BJ (cell line): ENCODE results near the gene DDX41. TPM values are rescaled to one million over a fixed set of nuclear protein-coding genes. Genes with fewer than 3 reads are reported as not detected.

Experiments used
- CTCF ChIA-PET: fragments of 350-600 bp; formaldehyde crosslinking; extraction: SDS; loops from one replicate; lab custom pipeline; 2021; ENCODE audit warnings: antibody characterized with exemption, inconsistent platforms; lab: Yijun Ruan, JAX
- POLR2A ChIA-PET: fragments of 300-600 bp; sonication (Branson Sonifier 250); formaldehyde crosslinking; extraction: SDS; loops from one replicate; lab custom pipeline; 2021; ENCODE audit warnings: antibody characterized with exemption; lab: Charles Lee
- DNase-seq: peaks from one replicate; pipeline ENCODE4 v3.0.0-alpha.2; 2011; ENCODE audit warnings: low read depth
- H3K27me3 ChIP-seq: 2 replicates; pipeline ENCODE4 v1.6.0; 2011; ENCODE audit warnings: low read length; ENCODE audit not compliant: control insufficient read depth, insufficient read depth
- H3K36me3 ChIP-seq: 2 replicates; pipeline ENCODE4 v1.5.1; 2011; ENCODE audit warnings: low read length; ENCODE audit not compliant: control insufficient read depth, insufficient read depth
- H3K4me3 ChIP-seq: 2 replicates; pipeline ENCODE4 v1.5.1; 2011; ENCODE audit warnings: low read depth, mild to moderate bottlenecking, control low read depth, low read length
- polyA plus RNA-seq: library from polyadenylated mRNA; depleted of rRNA; stranded (reverse); fragments of >200 nt; gene quantifications from 2 replicates; pipeline ENCODE4 v1.2.3, GENCODE V29; 2011
- TF ChIP-seq, protein P1 (sequence below): IDR thresholded peaks from 2 replicates; pipeline ENCODE4 v1.5.1; 2011; ENCODE audit warnings: low read depth, mild to moderate bottlenecking, control low read depth, inconsistent platforms, low read length, moderate library complexity; ENCODE audit not compliant: insufficient read depth

The DDX41 gene
- polyA plus RNA-seq, 1 experiment = 144 TPM

DNA sequence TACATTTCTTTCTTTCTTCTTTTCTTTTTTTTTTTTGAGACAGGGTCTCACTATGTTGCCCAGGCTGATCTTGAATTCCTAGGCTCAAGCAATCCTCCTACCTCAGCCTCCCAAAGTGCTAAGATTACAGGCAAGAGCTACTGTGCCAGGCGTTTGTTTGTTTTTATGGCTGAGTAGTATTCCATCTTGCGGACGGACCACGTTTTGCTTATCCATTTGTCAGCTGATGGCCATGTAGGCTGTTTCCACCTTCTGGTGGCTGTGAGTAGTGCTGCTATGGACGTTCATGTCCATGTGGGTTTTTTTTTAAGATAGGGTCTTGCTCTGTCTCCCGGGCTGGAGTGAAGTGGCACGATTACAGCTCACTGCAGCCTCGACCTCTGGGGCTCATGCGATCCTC, 9.6 kb downstream of the DDX41 start:
- ChIA-PET CTCF (interaction anchor here (0.6 to 1.5 kb wide), 5 partner anchors 9 to 373 kb away, joined by 3 to 5 read pairs (median 4); no protein-coding TSS in a partner anchor), POLR2A (interaction anchor here (0.5 kb wide), 1 partner anchor 493 kb away, joined by 6 read pairs; no protein-coding TSS in a partner anchor)
- H3K4me3 ChIP-seq = no peak overlapping the region
- TF ChIP-seq, protein P1, sequence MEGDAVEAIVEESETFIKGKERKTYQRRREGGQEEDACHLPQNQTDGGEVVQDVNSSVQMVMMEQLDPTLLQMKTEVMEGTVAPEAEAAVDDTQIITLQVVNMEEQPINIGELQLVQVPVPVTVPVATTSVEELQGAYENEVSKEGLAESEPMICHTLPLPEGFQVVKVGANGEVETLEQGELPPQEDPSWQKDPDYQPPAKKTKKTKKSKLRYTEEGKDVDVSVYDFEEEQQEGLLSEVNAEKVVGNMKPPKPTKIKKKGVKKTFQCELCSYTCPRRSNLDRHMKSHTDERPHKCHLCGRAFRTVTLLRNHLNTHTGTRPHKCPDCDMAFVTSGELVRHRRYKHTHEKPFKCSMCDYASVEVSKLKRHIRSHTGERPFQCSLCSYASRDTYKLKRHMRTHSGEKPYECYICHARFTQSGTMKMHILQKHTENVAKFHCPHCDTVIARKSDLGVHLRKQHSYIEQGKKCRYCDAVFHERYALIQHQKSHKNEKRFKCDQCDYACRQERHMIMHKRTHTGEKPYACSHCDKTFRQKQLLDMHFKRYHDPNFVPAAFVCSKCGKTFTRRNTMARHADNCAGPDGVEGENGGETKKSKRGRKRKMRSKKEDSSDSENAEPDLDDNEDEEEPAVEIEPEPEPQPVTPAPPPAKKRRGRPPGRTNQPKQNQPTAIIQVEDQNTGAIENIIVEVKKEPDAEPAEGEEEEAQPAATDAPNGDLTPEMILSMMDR = 0 out of 2 replicates have a peak, but pooled peaks have one; percentile 21
- no peak for DNase-seq
- H3K36me3 ChIP-seq = peaks cover 18% of the 10 kb centered on the region
- H3K27me3 ChIP-seq = no peaks in the 10 kb centered on the region

DNA sequence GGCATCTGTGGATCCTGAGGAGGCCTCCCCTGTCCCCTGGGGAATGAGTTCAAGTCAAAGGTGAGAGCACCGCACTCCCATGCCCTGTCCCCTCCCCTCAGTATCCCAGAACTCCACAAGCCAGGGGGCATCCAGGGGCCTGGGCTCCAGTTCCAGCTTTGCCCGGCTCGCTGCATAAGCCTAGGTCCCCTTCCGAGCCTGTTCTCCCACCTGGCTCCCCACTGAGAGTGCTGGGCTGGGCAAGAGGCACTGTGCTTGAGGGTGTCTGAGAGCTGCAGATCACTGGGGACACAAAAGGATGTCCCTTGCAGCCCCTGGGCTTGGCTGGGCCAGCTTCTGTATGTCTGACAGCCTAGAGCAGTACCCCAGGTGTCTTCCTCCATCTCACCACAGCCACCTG, 11.7 kb downstream of the DDX41 start:
- TF ChIP-seq, protein P1 = no peak
- ChIA-PET CTCF (interaction anchor here (1.0 to 1.3 kb wide), 2 partner anchors 11 to 195 kb away, joined by 3 read pairs; no protein-coding TSS in a partner anchor), POLR2A (no interaction called here)
- no peaks in the 10 kb centered on the region; the same call in 1 of the 2 replicates for H3K36me3 ChIP-seq
- no peak overlapping the region for H3K4me3 ChIP-seq
- no peaks in the 10 kb centered on the region for H3K27me3 ChIP-seq
- DNase-seq = no peak

DNA sequence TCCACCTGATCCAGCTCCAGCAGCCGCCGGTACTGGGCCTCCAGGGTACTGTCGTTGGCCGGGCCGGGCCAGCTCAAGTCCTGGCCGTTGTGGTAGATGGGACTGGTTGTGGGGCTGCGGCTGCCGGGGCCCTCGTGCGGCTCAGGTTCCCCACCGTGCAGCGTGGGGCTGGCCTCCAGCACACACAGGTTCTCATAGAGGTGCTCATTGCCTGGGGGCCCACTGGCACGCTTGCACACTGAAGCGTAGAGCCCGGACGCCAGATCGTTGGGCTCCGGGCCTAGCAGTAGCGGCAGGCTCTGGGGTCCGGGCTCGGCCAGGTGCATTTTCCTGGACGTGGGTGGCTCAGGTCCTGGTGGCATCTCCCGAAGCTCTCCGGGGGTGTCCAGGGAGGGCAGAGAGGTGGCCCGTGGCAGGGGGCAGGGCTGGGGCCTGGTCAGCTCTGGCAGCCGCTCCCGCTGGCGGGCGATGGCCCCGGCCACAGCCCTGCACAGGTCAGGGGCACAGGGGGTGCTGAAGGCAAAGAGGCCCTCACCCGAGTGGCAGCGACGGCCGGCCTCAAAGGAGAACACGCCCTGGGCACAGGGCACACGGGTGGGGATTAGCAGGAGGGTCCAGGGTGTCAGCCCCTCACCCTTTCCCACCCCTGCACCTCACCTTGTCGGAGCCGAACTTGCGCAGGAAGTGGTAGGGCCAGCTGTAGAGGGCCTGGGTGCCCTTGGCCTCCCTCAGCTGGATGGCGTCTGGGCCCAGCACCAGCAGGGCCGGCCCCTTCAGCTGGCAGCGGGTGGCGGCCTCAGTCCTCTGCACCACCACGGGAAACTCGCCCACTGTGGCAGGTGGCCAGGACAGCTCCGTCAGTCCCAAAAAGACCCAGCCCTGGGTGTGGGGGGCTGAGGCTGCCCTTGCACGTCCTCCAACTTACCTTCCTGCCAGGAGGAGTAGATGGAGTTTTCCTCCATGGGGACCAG, 12.4 kb downstream of the DDX41 start:
- no peak for DNase-seq
- TF ChIP-seq, protein P1 = no peak
- POLR2A ChIA-PET = no interaction called here
- Histone ChIP-seq H3K36me3 (no peaks in the 10 kb centered on the region; the same call in 1 of the 2 replicates), H3K4me3 (no peak overlapping the region), H3K27me3 (no peaks in the 10 kb centered on the region)
- CTCF ChIA-PET = interaction anchor here (1.0 to 1.3 kb wide), 2 partner anchors 12 kb away, joined by 3 read pairs; no protein-coding TSS in a partner anchor

DNA sequence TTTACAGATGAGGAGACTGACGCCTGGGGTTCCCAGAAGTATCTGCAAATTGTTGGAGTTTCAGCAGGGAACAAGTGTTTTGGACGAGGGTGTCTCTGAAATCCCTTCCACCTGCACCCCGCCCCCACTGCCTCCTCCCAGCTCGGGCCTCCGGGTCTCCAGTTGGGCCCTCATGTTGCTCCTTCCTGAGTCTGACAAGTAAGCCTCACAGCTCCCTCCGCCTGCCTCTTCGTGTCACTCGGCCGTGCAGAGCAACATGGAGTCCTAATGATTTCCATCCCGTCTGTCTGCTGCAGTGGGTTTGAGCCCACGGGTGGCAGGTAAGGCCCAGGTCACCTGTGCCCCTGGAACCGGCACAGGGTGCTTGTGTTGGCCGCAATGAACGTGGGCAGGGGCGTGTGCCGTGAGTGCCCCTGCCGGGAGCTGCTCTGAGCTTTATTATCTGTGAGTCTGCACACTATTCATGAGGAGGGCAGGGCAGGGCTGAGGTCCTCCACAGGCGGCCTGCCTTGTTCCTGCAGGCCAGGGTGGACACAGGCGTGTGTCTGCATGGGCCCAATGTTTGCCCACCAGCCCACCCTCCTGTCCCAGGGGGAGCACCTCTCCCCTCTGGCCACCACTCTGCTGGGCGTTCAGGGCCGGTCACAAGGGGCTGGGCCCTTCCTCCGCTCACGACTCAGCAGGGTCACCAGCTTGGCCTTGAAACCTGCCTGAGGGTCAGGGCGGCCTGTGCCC, 13.2 kb downstream of the DDX41 start:
- POLR2A ChIA-PET = no interaction called here
- CTCF ChIA-PET = interaction anchor here (1.0 to 5.2 kb wide), 2 partner anchors 12 to 99 kb away, joined by 3 to 61 read pairs; no protein-coding TSS in a partner anchor

More for the DNA sequence above, 13.2 kb downstream of the DDX41 start:
- TF ChIP-seq, protein P1 = no peak
- DNase-seq = no peak
- no peaks in the 10 kb centered on the region for H3K27me3 ChIP-seq
- no peak overlapping the region for H3K4me3 ChIP-seq
- H3K36me3 ChIP-seq = no peaks in the 10 kb centered on the region; the same call in 1 of the 2 replicates
